PC-9 (cell line): ENCODE data around the gene ZNF19. TPM values are rescaled to one million over a fixed set of nuclear protein-coding genes. Genes with fewer than 3 reads are reported as not detected.

Experiments
- BruUV-seq: library from RNA; stranded (reverse); fragments of 400-500 nt; replicated peaks from 2 replicates; lab custom pipeline; 2021; lab: Mats Ljungman, UMichigan
- CTCF ChIA-PET: fragments of 300-600 bp; sonication (Branson Sonifier 250); formaldehyde crosslinking; loops from one replicate; lab custom pipeline; 2022; ENCODE audit warnings: antibody characterized with exemption; lab: Charles Lee
- POLR2A ChIA-PET: fragments of 300-600 bp; sonication (Branson Sonifier 250); formaldehyde crosslinking; loops from one replicate; lab custom pipeline; 2022; ENCODE audit warnings: antibody characterized with exemption; ENCODE audit not compliant: unreplicated experiment; lab: Charles Lee
- DNase-seq, 2 experiments: peaks; one replicate each; pipeline versions ENCODE4 v3.0.0 to v3.0.0-alpha.2; 2015 to 2022; ENCODE audit warnings: mixed read lengths in 1 of 2
- H2AFZ ChIP-seq: fragments of 200-600 bp; sonication (generic); 2 replicates; pipeline ENCODE4 v1.8.1; 2017; ENCODE audit warnings: antibody characterized with exemption
- H3F3A ChIP-seq: fragments of 200-600 bp; sonication (generic); 2 replicates; pipeline ENCODE4 v1.8.1; 2017; ENCODE audit warnings: antibody characterized with exemption, mild to moderate bottlenecking, low read depth; ENCODE audit not compliant: insufficient read depth
- H3K27ac ChIP-seq: fragments of 200-600 bp; sonication (generic); 2 replicates; pipeline ENCODE4 v1.6.1; 2016; ENCODE audit warnings: mixed run types
- H3K27me3 ChIP-seq: fragments of 200-600 bp; sonication (generic); 2 replicates; pipeline ENCODE4 v1.6.1; 2016; ENCODE audit warnings: low read depth, mixed run types; ENCODE audit not compliant: insufficient read depth
- H3K36me3 ChIP-seq: fragments of 200-600 bp; sonication (generic); 2 replicates; pipeline ENCODE4 v1.6.1; 2016; ENCODE audit warnings: low read depth, mixed run types
- H3K4me1 ChIP-seq: fragments of 200-600 bp; sonication (generic); replicated peaks from 2 replicates; pipeline ENCODE4 v1.6.1; 2016; ENCODE audit warnings: mixed run types; ENCODE audit not compliant: insufficient read depth
- H3K4me2 ChIP-seq: fragments of 200-600 bp; sonication (generic); 2 replicates; pipeline ENCODE4 v1.6.1; 2017; ENCODE audit warnings: mixed run types
- H3K4me3 ChIP-seq: fragments of 200-600 bp; sonication (generic); 2 replicates; pipeline ENCODE4 v1.6.1; 2016; ENCODE audit warnings: mixed run types
- H3K79me2 ChIP-seq: fragments of 200-600 bp; sonication (generic); 2 replicates; pipeline ENCODE4 v1.6.1; 2017; ENCODE audit warnings: low read depth, mixed run types
- H3K9me2 ChIP-seq: fragments of 200-600 bp; sonication (generic); 2 replicates; pipeline ENCODE4 v1.8.1; 2017; ENCODE audit warnings: mild to moderate bottlenecking; ENCODE audit not compliant: insufficient read depth
- H3K9me3 ChIP-seq: fragments of 200-600 bp; sonication (generic); 2 replicates; pipeline ENCODE4 v1.8.1; 2016; ENCODE audit warnings: low read depth; ENCODE audit not compliant: insufficient read depth
- H4K20me1 ChIP-seq: fragments of 200-600 bp; sonication (generic); 2 replicates; pipeline ENCODE4 v1.8.1; 2017; ENCODE audit not compliant: insufficient read depth
- CTCF ChIP-seq: fragments of 200-600 bp; sonication (generic); conservative IDR thresholded peaks from 2 replicates; pipeline ENCODE4 v1.6.1; 2017; ENCODE audit warnings: mixed run types, antibody characterized with exemption, mild to moderate bottlenecking, moderate library complexity
- EZH2 ChIP-seq: fragments of 200-600 bp; sonication (generic); IDR thresholded peaks from 2 replicates; pipeline ENCODE4 v1.8.0; 2017; ENCODE audit warnings: antibody characterized with exemption, low read depth
- intact Hi-C: fragments of 100-400 bp; cut with micrococcal nuclease; formaldehyde crosslinking; loops from one replicate; pipeline ENCODE4 v1.10.0; 2022; ENCODE audit not compliant: unreplicated experiment
- total RNA-seq: library from RNA; stranded (reverse); gene quantifications from 2 replicates; pipeline ENCODE4 v1.2.3, GENCODE V29; 2021

The ZNF19 gene
- total RNA-seq, 1 experiment from 2014 or later, result 6.8 TPM

GRCh38 chr16:71474864-71475263 is 14.3 kb downstream of the ZNF19 start:
- BruUV-seq, result no TSS peak
- Histone ChIP-seq H2AFZ (no peak overlapping the region), H3K36me3 (peaks cover 16% of the 10 kb centered on the region; the same call in 1 of the 2 replicates), H3K4me1 (peaks cover 18% of the 10 kb centered on the region; the same call in 1 of the 2 replicates), H4K20me1 (0 out of 2 replicates have a peak, but pooled peaks cover 3% of the 10 kb centered on the region), H3K79me2 (no peaks in the 10 kb centered on the region), H3K4me2 (0 out of 2 replicates have a peak overlapping the region, but pooled peaks have one; percentile 2), H3K9me3 (0 out of 2 replicates have a peak, but pooled peaks cover 4% of the 10 kb centered on the region), H3K27ac (0 out of 2 replicates have a peak overlapping the region, but pooled peaks have one; percentile 36), H3K27me3 (no peaks in the 10 kb centered on the region), H3K9me2 (no peaks in the 10 kb centered on the region), H3F3A (peaks cover 11% of the 10 kb centered on the region; the same call in 1 of the 2 replicates), H3K4me3 (no peak overlapping the region)
- CTCF ChIA-PET, result interaction anchor here (0.6 kb wide), 1 partner anchor 9 kb away, joined by 3 read pairs; no protein-coding TSS in a partner anchor
- no peak for TF ChIP-seq EZH2
- no peak for TF ChIP-seq CTCF
- peak in 1 of 2 experiments; percentile 66 for DNase-seq
- intact Hi-C loops, result no loop called here
- POLR2A ChIA-PET, result interaction anchor here (0.7 kb wide), 1 partner anchor 46 kb away, joined by 7 read pairs; no protein-coding TSS in a partner anchor

- Histone ChIP-seq H3K4me3 (no peak overlapping the region), H2AFZ (no peak overlapping the region), H3F3A (peaks cover 11% of the 10 kb centered on the region; the same call in 1 of the 2 replicates), H4K20me1 (0 out of 2 replicates have a peak, but pooled peaks cover 3% of the 10 kb centered on the region), H3K9me2 (no peaks in the 10 kb centered on the region), H3K9me3 (0 out of 2 replicates have a peak, but pooled peaks cover 4% of the 10 kb centered on the region), H3K4me1 (peaks cover 18% of the 10 kb centered on the region; the same call in 1 of the 2 replicates), H3K79me2 (no peaks in the 10 kb centered on the region), H3K4me2 (no peak overlapping the region), H3K36me3 (peaks cover 16% of the 10 kb centered on the region; the same call in 1 of the 2 replicates), H3K27me3 (no peaks in the 10 kb centered on the region), H3K27ac (no peak overlapping the region)
- CTCF ChIA-PET, result no interaction called here
- TF ChIP-seq CTCF (no peak), EZH2 (no peak)
- no peak for DNase-seq
- BruUV-seq, result no TSS peak
- POLR2A ChIA-PET, result no interaction called here
- intact Hi-C loops, result no loop called here
These were observed 15.2 kb downstream of the ZNF19 start for GRCh38 chr16:71473891-71474290.

GRCh38 chr16:71472931-71473330 is 16.2 kb downstream of the ZNF19 start:
- CTCF ChIA-PET, result no interaction called here
- H3K4me1 ChIP-seq, result peaks cover 18% of the 10 kb centered on the region; the same call in 1 of the 2 replicates
- no peak overlapping the region for H3K4me2 ChIP-seq

More at GRCh38 chr16:71472931-71473330, 16.2 kb downstream of the ZNF19 start:
- no TSS peak for BruUV-seq
- no peak for TF ChIP-seq CTCF
- no peak for TF ChIP-seq EZH2
- DNase-seq, result no peak
- no peak overlapping the region for H2AFZ ChIP-seq
- 0 out of 2 replicates have a peak, but pooled peaks cover 4% of the 10 kb centered on the region for H3K9me3 ChIP-seq
- intact Hi-C loops, result no loop called here
- 0 out of 2 replicates have a peak, but pooled peaks cover 3% of the 10 kb centered on the region for H4K20me1 ChIP-seq
- POLR2A ChIA-PET, result no interaction called here
- H3K27ac ChIP-seq, result no peak overlapping the region
- H3K4me3 ChIP-seq, result no peak overlapping the region
- peaks cover 10% of the 10 kb centered on the region; the same call in 1 of the 2 replicates for H3K36me3 ChIP-seq
- H3K27me3 ChIP-seq, result no peaks in the 10 kb centered on the region
- H3K9me2 ChIP-seq, result no peaks in the 10 kb centered on the region
- no peaks in the 10 kb centered on the region for H3K79me2 ChIP-seq
- H3F3A ChIP-seq, result peaks cover 11% of the 10 kb centered on the region; the same call in 1 of the 2 replicates
